HEK293T (cell line): ENCODE measurements around the gene ZFYVE16.

Experiments
- ARNT ChIP-seq: fragments of 450-650 bp; IDR thresholded peaks from 2 replicates; pipeline ENCODE4 v1.6.1; 2017; ENCODE audit warnings: mild to moderate bottlenecking
- BHLHE40 ChIP-seq: fragments of 450-650 bp; IDR thresholded peaks from 2 replicates; pipeline ENCODE4 v1.6.1; 2016; ENCODE audit warnings: mild to moderate bottlenecking, moderate library complexity, borderline replicate concordance
- ELF4 ChIP-seq: fragments of 450-650 bp; IDR thresholded peaks from 2 replicates; pipeline ENCODE4 v1.6.1; 2017; ENCODE audit warnings: antibody characterized with exemption
- FOXK2 ChIP-seq: fragments of 450-650 bp; IDR thresholded peaks from 2 replicates; pipeline ENCODE4 v1.6.1; 2016; ENCODE audit warnings: mild to moderate bottlenecking
- FOXM1 ChIP-seq: fragments of 450-650 bp; IDR thresholded peaks from 2 replicates; pipeline ENCODE4 v1.6.1; 2017; ENCODE audit warnings: mild to moderate bottlenecking, borderline replicate concordance
- LEF1 ChIP-seq: fragments of 450-650 bp; IDR thresholded peaks from 2 replicates; pipeline ENCODE4 v1.6.1; 2017; ENCODE audit warnings: mild to moderate bottlenecking, borderline replicate concordance
- NFRKB ChIP-seq: fragments of 450-650 bp; IDR thresholded peaks from 2 replicates; pipeline ENCODE4 v1.6.1; 2016; ENCODE audit warnings: mild to moderate bottlenecking, moderate library complexity
- SP1 ChIP-seq: fragments of 450-650 bp; IDR thresholded peaks from 2 replicates; pipeline ENCODE4 v1.6.1; 2017
- SUZ12 ChIP-seq: fragments of 450-650 bp; IDR thresholded peaks from 2 replicates; pipeline ENCODE4 v1.6.1; 2016; ENCODE audit warnings: mild to moderate bottlenecking
- ZNF384 ChIP-seq: fragments of 450-650 bp; IDR thresholded peaks from 2 replicates; pipeline ENCODE4 v1.6.1; 2016

- TF ChIP-seq ARNT (no peak), BHLHE40 (no peak), FOXM1 (no peak), NFRKB (no peak), LEF1 (no peak), ELF4 (no peak), ZNF384 (no peak), SP1 (no peak), FOXK2 (no peak), SUZ12 (no peak)
Measured at GRCh38 chr5:80502800-80503199, 94.9 kb downstream of the ZFYVE16 start.
